HCT116 (cell line): Measurements from ENCODE around the gene GPD2.

Experiments used
- CEBPB ChIP-seq: IDR thresholded peaks from 2 replicates; pipeline ENCODE4 v1.6.1; 2012; ENCODE audit warnings: low read depth
- CTCF ChIP-seq, 3 experiments: fragments of 200-600 bp in 1 of 3; sonication (generic) in 1 of 3; IDR thresholded peaks in 2 of 3; conservative IDR thresholded peaks in 1 of 3; 2 replicates each; pipeline ENCODE4 v1.5.1; 2012 to 2017; ENCODE audit warnings: low read depth in 2 of 3, low read length in 2 of 3, antibody characterized with exemption in 1 of 3, borderline replicate concordance in 1 of 3, control low read depth in 1 of 3, mild to moderate bottlenecking in 1 of 3, mixed read lengths in 1 of 3, mixed run types in 1 of 3, moderate library complexity in 1 of 3; ENCODE audit not compliant: insufficient read depth in 1 of 3
- EGR1 ChIP-seq: IDR thresholded peaks from 2 replicates; pipeline ENCODE4 v1.6.1; 2012; ENCODE audit warnings: low read depth
- JUND ChIP-seq: IDR thresholded peaks from 2 replicates; pipeline ENCODE4 v1.6.1; 2012
- POLR2A ChIP-seq: IDR thresholded peaks from 2 replicates; pipeline ENCODE4 v1.7.0; 2011; ENCODE audit warnings: borderline replicate concordance; ENCODE audit not compliant: insufficient read depth, insufficient read length; ENCODE audit errors: extremely low read depth
- POLR2AphosphoS5 ChIP-seq: IDR thresholded peaks from 2 replicates; pipeline ENCODE4 v1.6.1; 2011; ENCODE audit warnings: mild to moderate bottlenecking, low read depth, low read length, moderate library complexity
- RAD21 ChIP-seq: IDR thresholded peaks from 2 replicates; pipeline ENCODE4 v1.6.1; 2012; ENCODE audit warnings: low read depth, mild to moderate bottlenecking
- YY1 ChIP-seq: IDR thresholded peaks from 2 replicates; pipeline ENCODE4 v1.6.1; 2011; ENCODE audit warnings: low read length, low read depth, moderate library complexity, mild to moderate bottlenecking; ENCODE audit not compliant: insufficient replicate concordance; ENCODE audit errors: extremely low read depth
- TF ChIP-seq, protein P1 (sequence below): IDR thresholded peaks from 2 replicates; pipeline ENCODE4 v1.6.1; 2012

GRCh38 chr2:156401861-156402260, 34.3 kb upstream of the GPD2 start:
- TF ChIP-seq CTCF (IDR thresholded peaks at IDR 0.05 in 2 of 3, conservative IDR thresholded peaks at IDR 0.05 in 1 of 3; ENCODE audit: borderline replicate concordance in 1 of 3, insufficient read depth in 1 of 3, low read depth in 2 of 3, low read length in 2 of 3) (no peak), RAD21 (no peak), JUND (no peak), POLR2A (no peak), POLR2AphosphoS5 (no peak), YY1 (no peak), EGR1 (no peak), CEBPB (no peak)
- TF ChIP-seq, protein P1, sequence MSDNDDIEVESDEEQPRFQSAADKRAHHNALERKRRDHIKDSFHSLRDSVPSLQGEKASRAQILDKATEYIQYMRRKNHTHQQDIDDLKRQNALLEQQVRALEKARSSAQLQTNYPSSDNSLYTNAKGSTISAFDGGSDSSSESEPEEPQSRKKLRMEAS: no peak
